H1 (cell line): ENCODE data around the gene DCDC1. TPM values are rescaled to one million over a fixed set of nuclear protein-coding genes. Genes with fewer than 3 reads are reported as not detected.

Experiments
- CTCF ChIA-PET: fragments of 300-600 bp; sonication (Branson Sonifier 250); formaldehyde crosslinking; loops from one replicate; lab custom pipeline; 2021; ENCODE audit not compliant: partially characterized antibody; lab: Charles Lee
- POLR2A ChIA-PET: fragments of 300-600 bp; sonication (Branson Sonifier 250); formaldehyde crosslinking; loops from one replicate; lab custom pipeline; 2021; ENCODE audit warnings: inconsistent platforms; ENCODE audit not compliant: partially characterized antibody; lab: Charles Lee
- DNase-seq, 2 experiments: peaks; one replicate each; pipeline versions ENCODE4 v3.0.0 to v3.0.0-alpha.2; 2010 to 2022; ENCODE audit warnings: low spot score in 2 of 2, low read depth in 1 of 2, mixed read lengths in 1 of 2
- FAIRE-seq: peaks from 2 replicates; lab custom pipeline; 2011; peaks lifted over from hg19 to GRCh38; lab: Jason Lieb, UNC
- H2AFZ ChIP-seq: 2 replicates; pipeline ENCODE4 v1.8.1; 2012; ENCODE audit warnings: low read length, inconsistent platforms
- H2AK5ac ChIP-seq: 2 replicates; pipeline ENCODE4 v1.6.1; 2013; ENCODE audit warnings: low read depth, low read length
- H2BK120ac ChIP-seq: replicated peaks from 2 replicates; pipeline ENCODE3; 2013; ENCODE audit warnings: low read depth, low read length, inconsistent platforms
- H2BK12ac ChIP-seq: 2 replicates; pipeline ENCODE4 v1.6.1; 2013; ENCODE audit warnings: low read depth, low read length
- H2BK15ac ChIP-seq: 2 replicates; pipeline ENCODE4 v1.6.1; 2013; ENCODE audit warnings: low read length
- H2BK20ac ChIP-seq: 2 replicates; pipeline ENCODE4 v1.6.1; 2013; ENCODE audit warnings: low read length
- H2BK5ac ChIP-seq: 2 replicates; pipeline ENCODE4 v1.6.1; 2013; ENCODE audit warnings: low read depth, low read length
- H3K14ac ChIP-seq: 2 replicates; pipeline ENCODE4 v1.6.1; 2013; ENCODE audit warnings: inconsistent platforms; ENCODE audit not compliant: insufficient read length
- H3K18ac ChIP-seq: 2 replicates; pipeline ENCODE4 v1.6.1; 2013; ENCODE audit warnings: low read length; ENCODE audit errors: extremely low read depth
- H3K23ac ChIP-seq: 2 replicates; pipeline ENCODE4 v1.6.1; 2013; ENCODE audit warnings: inconsistent platforms; ENCODE audit not compliant: insufficient read length
- H3K23me2 ChIP-seq: 2 replicates; pipeline ENCODE4 v1.6.1; 2013; ENCODE audit warnings: low read depth, low read length
- H3K27ac ChIP-seq: 2 replicates; pipeline ENCODE4 v1.6.1; 2011; ENCODE audit warnings: low read depth, low read length, inconsistent platforms
- H3K27me3 ChIP-seq, 4 experiments: replicated peaks in 1 of 4; 1 replicate in 1 of 4; 2 replicates in 3 of 4; pipeline versions ENCODE4 v1.6.1 to v1.8.1; 2011 to 2013; ENCODE audit warnings: low read length in 3 of 4, mild to moderate bottlenecking in 3 of 4, inconsistent platforms in 2 of 4, mixed read lengths in 2 of 4, moderate library complexity in 1 of 4; ENCODE audit not compliant: control insufficient read depth in 3 of 4, insufficient read depth in 3 of 4; ENCODE audit errors: extremely low read depth in 1 of 4
- H3K36me3 ChIP-seq, 4 experiments: 2 replicates each; pipeline versions ENCODE4 v1.6.1 to v1.8.1; 2011 to 2013; ENCODE audit warnings: mild to moderate bottlenecking in 4 of 4, low read length in 3 of 4, moderate library complexity in 2 of 4, control low read depth in 1 of 4, inconsistent platforms in 1 of 4; ENCODE audit not compliant: insufficient read depth in 4 of 4, control insufficient read depth in 2 of 4
- H3K4ac ChIP-seq: replicated peaks from 2 replicates; pipeline ENCODE3; 2013; ENCODE audit warnings: low read length, low read depth, mixed read lengths, inconsistent platforms; ENCODE audit not compliant: insufficient read length
- H3K4me1 ChIP-seq, 4 experiments: replicated peaks in 1 of 4; 1 replicate in 1 of 4; 2 replicates in 3 of 4; pipeline versions ENCODE4 v1.6.1 to v1.8.1; 2011 to 2013; ENCODE audit warnings: low read length in 3 of 4, inconsistent platforms in 2 of 4, mixed read lengths in 1 of 4; ENCODE audit not compliant: insufficient read depth in 4 of 4, control insufficient read depth in 3 of 4
- H3K4me2 ChIP-seq, 2 experiments: 2 replicates each; pipeline versions ENCODE4 v1.6.1 to v1.8.1; 2011 to 2013; ENCODE audit warnings: low read depth in 2 of 2, low read length in 2 of 2, control low read depth in 1 of 2, inconsistent platforms in 1 of 2, mild to moderate bottlenecking in 1 of 2; ENCODE audit not compliant: insufficient read depth in 1 of 2
- H3K4me3 ChIP-seq, 4 experiments: fragments of 200-600, 300-600 bp in 1 of 4; sonication (generic), shearing (Covaris generic), sonication (Bioruptor Twin) in 1 of 4; 2 replicates each; pipeline versions ENCODE4 v1.5.1 to v1.8.1; 2011 to 2016; ENCODE audit warnings: low read length in 4 of 4, low read depth in 3 of 4, control low read depth in 2 of 4, inconsistent platforms in 2 of 4, mild to moderate bottlenecking in 2 of 4, mixed read lengths in 1 of 4, moderate library complexity in 1 of 4; ENCODE audit not compliant: insufficient read depth in 2 of 4; ENCODE audit errors: extremely low read depth in 1 of 4
- H3K56ac ChIP-seq: replicated peaks from 2 replicates; pipeline ENCODE3; 2013; ENCODE audit warnings: low read depth, mild to moderate bottlenecking, mixed read lengths, low read length, inconsistent platforms; ENCODE audit not compliant: insufficient read length
- H3K79me1 ChIP-seq: 2 replicates; pipeline ENCODE4 v1.6.1; 2013; ENCODE audit warnings: low read depth, low read length, control low read depth
- H3K79me2 ChIP-seq, 2 experiments: 2 replicates each; pipeline versions ENCODE4 v1.6.1 to v1.8.1; 2012 to 2013; ENCODE audit warnings: low read length in 2 of 2, mild to moderate bottlenecking in 2 of 2, inconsistent platforms in 1 of 2; ENCODE audit not compliant: insufficient read depth in 2 of 2, control insufficient read depth in 1 of 2
- H3K9ac ChIP-seq, 4 experiments: replicated peaks in 1 of 4; 1 replicate in 1 of 4; 2 replicates in 3 of 4; pipeline versions ENCODE4 v1.6.1 to v1.8.1; 2011 to 2013; ENCODE audit warnings: low read depth in 3 of 4, low read length in 3 of 4, control low read depth in 2 of 4, mild to moderate bottlenecking in 2 of 4, moderate library complexity in 2 of 4, inconsistent platforms in 1 of 4; ENCODE audit errors: extremely low read depth in 1 of 4
- H3K9me3 ChIP-seq, 2 experiments: 2 replicates each; pipeline versions ENCODE4 v1.6.1 to v1.8.1; 2012 to 2013; ENCODE audit warnings: mild to moderate bottlenecking in 2 of 2, moderate library complexity in 2 of 2, control low read depth in 1 of 2, inconsistent platforms in 1 of 2, low read depth in 1 of 2, low read length in 1 of 2, mixed read lengths in 1 of 2; ENCODE audit not compliant: insufficient read depth in 2 of 2
- H4K20me1 ChIP-seq, 2 experiments: replicated peaks in 1 of 2; 2 replicates each; pipeline versions ENCODE3 to v1.8.1; 2011 to 2013; ENCODE audit warnings: inconsistent platforms in 2 of 2, low read length in 2 of 2, mild to moderate bottlenecking in 1 of 2; ENCODE audit not compliant: insufficient read depth in 2 of 2, control insufficient read depth in 1 of 2
- H4K5ac ChIP-seq: 2 replicates; pipeline ENCODE4 v1.6.1; 2013; ENCODE audit warnings: low read length, low read depth, mixed read lengths, inconsistent platforms; ENCODE audit not compliant: insufficient read length
- H4K8ac ChIP-seq: 2 replicates; pipeline ENCODE4 v1.8.0; 2013; ENCODE audit warnings: mild to moderate bottlenecking, moderate library complexity, low read length, inconsistent platforms; ENCODE audit not compliant: insufficient read depth; ENCODE audit errors: extremely low read depth
- H4K91ac ChIP-seq: replicated peaks from 2 replicates; pipeline ENCODE3; 2013; ENCODE audit warnings: low read length, mixed read lengths, inconsistent platforms; ENCODE audit not compliant: insufficient read length
- EGR1 ChIP-seq: IDR thresholded peaks from 2 replicates; pipeline ENCODE4 v1.6.1; 2011; ENCODE audit warnings: low read depth, low read length, borderline replicate concordance
- FOSL1 ChIP-seq: IDR thresholded peaks from 2 replicates; pipeline ENCODE4 v1.6.1; 2011; ENCODE audit warnings: mild to moderate bottlenecking, low read depth, low read length, moderate library complexity; ENCODE audit not compliant: insufficient read depth
- GABPA ChIP-seq: IDR thresholded peaks from 2 replicates; pipeline ENCODE4 v1.6.1; 2011; ENCODE audit warnings: mild to moderate bottlenecking, low read length, moderate library complexity, borderline replicate concordance; ENCODE audit not compliant: insufficient read depth
- WGBS, 2 experiments: shearing (Covaris generic) in 1 of 2; methylation state at CpG; one replicate each; pipeline versions ENCODE4 v1.1.6 to v1.1.7; 2013 to 2015; ENCODE audit warnings: low lambda C conversion rate in 2 of 2, mixed read lengths in 2 of 2, inconsistent platforms in 1 of 2, low coverage in 1 of 2, missing lambda C conversion rate in 1 of 2; ENCODE audit not compliant: insufficient replicate concordance in 2 of 2, insufficient coverage in 1 of 2, insufficient read length in 1 of 2; ENCODE audit errors: extremely low coverage in 1 of 2, missing lambda C conversion rate in 1 of 2; 5-methylcytosine and 5-hydroxymethylcytosine counted together
- polyA plus RNA-seq, 7 experiments: library from polyadenylated mRNA; depleted of rRNA in 3 of 7; stranded (reverse) in 5 of 7; unstranded in 2 of 7; fragments of >200 nt in 5 of 7; fragments of 200-250 nt in 2 of 7; gene quantifications; 1 replicate in 5 of 7; 2 replicates in 1 of 7; 4 replicates in 1 of 7; pipeline versions ENCODE4 v1.2.1 to v1.2.3, GENCODE V29; 2011 to 2013; ENCODE audit warnings: missing spikeins in 2 of 7, mixed read lengths in 2 of 7
- total RNA-seq: library from RNA; stranded (reverse); fragmentation: NEBNext Ultra II Directional; extraction: Animal tissue kit (Norgen Biotek cat#: 25700); gene quantifications from 2 replicates; pipeline ENCODE4 v1.2.1, GENCODE V29; 2021

DCDC1 gene
- total and polyA plus RNA-seq, 2 of the 8 experiments (the other 6 are each of a cell fraction or from before 2014, with no cell fraction given) = 0.15 to 0.56 TPM

GRCh38 chr11:31102875-31103274, 266.7 kb downstream of the DCDC1 start:
- no peak overlapping the region for H4K8ac ChIP-seq
- H3K79me2 ChIP-seq = no peaks in the 10 kb centered on the region
- no peaks in the 10 kb centered on the region for H3K27me3 ChIP-seq
- no peak overlapping the region for H4K5ac ChIP-seq
- no peak overlapping the region for H2BK20ac ChIP-seq
- H3K4me3 ChIP-seq = no peak overlapping the region
- H3K36me3 ChIP-seq = no peaks in the 10 kb centered on the region
- CTCF ChIA-PET = interaction anchor here (0.6 to 1.0 kb wide), 2 partner anchors 139 to 668 kb away, joined by 3 read pairs; no protein-coding TSS in a partner anchor
- H2AFZ ChIP-seq = no peak overlapping the region
- H3K14ac ChIP-seq = no peak overlapping the region
- no peak overlapping the region for H2BK15ac ChIP-seq
- no peaks in the 10 kb centered on the region for H3K79me1 ChIP-seq
- no peak overlapping the region for H3K27ac ChIP-seq
- no peak for DNase-seq
- no peak overlapping the region for H3K9ac ChIP-seq
- H3K9me3 ChIP-seq = no peaks in the 10 kb centered on the region
- no peak overlapping the region for H3K56ac ChIP-seq
- no peaks in the 10 kb centered on the region for H3K23me2 ChIP-seq
- no peaks in the 10 kb centered on the region for H4K20me1 ChIP-seq
- H3K18ac ChIP-seq = no peak overlapping the region
- POLR2A ChIA-PET = no interaction called here
- no peak overlapping the region for H2BK12ac ChIP-seq
- no peak overlapping the region for H4K91ac ChIP-seq
- H2BK5ac ChIP-seq = no peak overlapping the region
- TF ChIP-seq FOSL1 (no peak), EGR1 (no peak), GABPA (no peak)
- no peak for FAIRE-seq
- no peak overlapping the region for H3K4me2 ChIP-seq
- no peak overlapping the region for H3K23ac ChIP-seq
- H2AK5ac ChIP-seq = no peak overlapping the region
- WGBS, 2 experiments = 92 to 100% methylated on average over 1 to 5 of the region's 5 CpGs
- H2BK120ac ChIP-seq = no peak overlapping the region
- no peaks in the 10 kb centered on the region for H3K4me1 ChIP-seq
- no peak overlapping the region for H3K4ac ChIP-seq
